ENCODE results near the gene DYNLRB1.
"Not testable (repeated sequence)": the region's sequence is repeated elsewhere in the genome, so short reads cannot be mapped to it uniquely, and the experiment has no call there.

The DYNLRB1 gene

DNA sequence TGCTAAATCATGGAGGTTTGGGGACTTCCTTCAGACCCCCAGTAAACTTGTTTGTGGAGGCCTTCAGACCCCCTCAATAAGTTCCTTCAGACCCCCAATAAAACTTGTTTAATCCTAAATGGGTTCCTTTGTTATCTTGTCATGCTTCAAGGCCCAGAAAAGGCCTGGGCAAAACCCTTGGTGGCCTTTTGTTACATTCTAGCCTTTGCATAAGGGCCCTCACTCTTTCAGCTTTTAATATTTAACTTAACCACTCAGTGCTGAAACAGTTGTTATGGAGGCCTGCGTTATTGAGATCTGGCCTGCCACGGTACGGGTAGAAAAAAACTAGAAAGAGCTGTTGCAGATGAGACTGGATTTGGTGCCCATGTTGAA, 4.3 kb upstream of the DYNLRB1 start:
- Histone ChIP-seq H3K27ac (replicated peaks; ENCODE audit: low read length) (no peak overlapping the region), H2BK5ac (ENCODE audit: low read length) (no peak overlapping the region), H3K4me3 (ENCODE audit: low read length in 2 of 2) (no peak overlapping the region), H3K4me1 (ENCODE audit: control insufficient read depth in 2 of 2, insufficient read depth in 1 of 2, low read depth in 1 of 2, low read length in 2 of 2) (peaks cover 0 to 2% of the 10 kb centered on the region in 2 donors), H3K79me1 (ENCODE audit: low read depth, low read length) (peaks cover 1% of the 10 kb centered on the region), H2BK15ac (ENCODE audit: low read length) (no peak overlapping the region), H3K4ac (ENCODE audit: low read length) (no peak overlapping the region), H3K14ac (ENCODE audit: low read length) (no peak overlapping the region), H2BK120ac (ENCODE audit: low read depth, low read length) (no peak overlapping the region), H4K8ac (ENCODE audit: low read depth, low read length) (no peak overlapping the region), H2BK12ac (ENCODE audit: low read length) (no peak overlapping the region), H3K23ac (ENCODE audit: low read depth, low read length, poor library complexity) (no peak overlapping the region), H2AFZ (ENCODE audit: low read length) (no peak overlapping the region), H3K9ac (ENCODE audit: low read depth, low read length, poor library complexity) (no peak overlapping the region), H3K36me3 (replicated peaks in 1 of 2; ENCODE audit: control insufficient read depth in 2 of 2, insufficient read depth in 2 of 2, low read length in 2 of 2) (peaks cover 6 to 62% of the 10 kb centered on the region in 2 donors), H3K27me3 (ENCODE audit: control insufficient read depth in 3 of 3, insufficient read depth in 3 of 3, low read depth in 1 of 3, low read length in 3 of 3) (no peaks in the 10 kb centered on the region), H4K91ac (ENCODE audit: low read depth, low read length, poor library complexity) (no peak overlapping the region), H3K4me2 (ENCODE audit: insufficient read depth, low read length, poor library complexity, severe bottlenecking) (no peak overlapping the region), H3K9me3 (replicated peaks in 1 of 2; ENCODE audit: control insufficient read depth in 2 of 2, insufficient read depth in 1 of 2, low read depth in 1 of 2, low read length in 2 of 2) (no peaks in the 10 kb centered on the region), H3K18ac (ENCODE audit: low read length) (no peak overlapping the region), H2AK5ac (ENCODE audit: low read depth, low read length) (no peak overlapping the region)
- no CpG with 5 or more reads among the region's 3 CpGs for WGBS, 2 donors (ENCODE audit: extremely low coverage in 2 of 2, insufficient read length in 2 of 2, insufficient replicate concordance in 1 of 2)
- no peak for DNase-seq (ENCODE audit: low spot score)

DNA sequence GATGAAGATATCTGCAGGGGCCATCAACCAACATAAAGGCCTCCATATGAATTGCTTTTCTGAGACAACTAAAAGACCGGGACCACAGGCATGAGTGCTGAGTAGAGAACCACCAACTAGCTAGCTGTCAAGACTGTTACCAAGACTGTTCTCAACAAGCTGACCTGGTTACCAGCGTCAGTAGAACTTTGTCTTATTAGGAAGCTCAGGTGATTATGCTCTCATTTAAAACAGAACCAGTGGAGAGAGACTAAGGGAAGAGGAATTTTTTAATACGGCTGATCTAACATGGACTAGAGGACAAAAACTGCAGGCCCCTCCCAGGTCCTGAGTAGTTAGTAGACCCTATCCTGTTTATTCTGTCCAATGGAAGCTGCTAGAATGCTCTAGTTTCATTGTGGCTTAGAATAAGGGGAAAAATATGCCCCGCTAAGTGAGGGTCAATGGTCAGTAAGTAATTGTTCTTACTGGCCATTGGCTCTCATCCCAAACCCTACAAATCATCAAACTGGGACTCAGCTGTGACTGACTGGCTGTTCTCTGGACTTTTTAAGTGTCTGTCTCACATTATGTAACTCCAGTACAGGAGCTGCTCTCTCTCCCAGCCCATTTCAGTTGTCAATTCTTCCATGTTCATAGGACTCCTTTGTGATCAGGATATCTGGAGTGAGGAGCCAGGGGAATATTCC, 3.8 kb upstream of the DYNLRB1 start:
- no peak overlapping the region for H3K4me3 ChIP-seq (ENCODE audit: low read length in 2 of 2)
- H2AK5ac ChIP-seq (ENCODE audit: low read depth, low read length): no peak overlapping the region
- DNase-seq (ENCODE audit: low spot score): no peak
- H3K14ac ChIP-seq (ENCODE audit: low read length): no peak overlapping the region
- no peak overlapping the region for H2BK15ac ChIP-seq (ENCODE audit: low read length)
- no peak overlapping the region for H2BK5ac ChIP-seq (ENCODE audit: low read length)
- H4K8ac ChIP-seq (ENCODE audit: low read depth, low read length): no peak overlapping the region
- H2BK12ac ChIP-seq (ENCODE audit: low read length): no peak overlapping the region
- H3K27me3 ChIP-seq (ENCODE audit: control insufficient read depth in 3 of 3, insufficient read depth in 3 of 3, low read depth in 1 of 3, low read length in 3 of 3): no peaks in the 10 kb centered on the region
- H2BK120ac ChIP-seq (ENCODE audit: low read depth, low read length): no peak overlapping the region
- WGBS, 2 donors (ENCODE audit: extremely low coverage in 2 of 2, insufficient read length in 2 of 2, insufficient replicate concordance in 1 of 2): no CpG with 5 or more reads among the region's 4 CpGs
- no peak overlapping the region for H3K23ac ChIP-seq (ENCODE audit: low read depth, low read length, poor library complexity)
- peaks cover 2% of the 10 kb centered on the region for H3K79me1 ChIP-seq (ENCODE audit: low read depth, low read length)
- H3K27ac ChIP-seq (replicated peaks; ENCODE audit: low read length): no peak overlapping the region
- no peaks in the 10 kb centered on the region for H3K9me3 ChIP-seq (replicated peaks in 1 of 2; ENCODE audit: control insufficient read depth in 2 of 2, insufficient read depth in 1 of 2, low read depth in 1 of 2, low read length in 2 of 2)
- H3K18ac ChIP-seq (ENCODE audit: low read length): no peak overlapping the region
- peaks cover 6 to 57% of the 10 kb centered on the region in 2 donors for H3K36me3 ChIP-seq (replicated peaks in 1 of 2; ENCODE audit: control insufficient read depth in 2 of 2, insufficient read depth in 2 of 2, low read length in 2 of 2)
- H3K4me1 ChIP-seq (ENCODE audit: control insufficient read depth in 2 of 2, insufficient read depth in 1 of 2, low read depth in 1 of 2, low read length in 2 of 2): peaks cover 0 to 2% of the 10 kb centered on the region in 2 donors
- no peak overlapping the region for H3K4ac ChIP-seq (ENCODE audit: low read length)
- no peak overlapping the region for H3K9ac ChIP-seq (ENCODE audit: low read depth, low read length, poor library complexity)
- no peak overlapping the region for H3K4me2 ChIP-seq (ENCODE audit: insufficient read depth, low read length, poor library complexity, severe bottlenecking)
- no peak overlapping the region for H4K91ac ChIP-seq (ENCODE audit: low read depth, low read length, poor library complexity)
- H2AFZ ChIP-seq (ENCODE audit: low read length): no peak overlapping the region

DNA sequence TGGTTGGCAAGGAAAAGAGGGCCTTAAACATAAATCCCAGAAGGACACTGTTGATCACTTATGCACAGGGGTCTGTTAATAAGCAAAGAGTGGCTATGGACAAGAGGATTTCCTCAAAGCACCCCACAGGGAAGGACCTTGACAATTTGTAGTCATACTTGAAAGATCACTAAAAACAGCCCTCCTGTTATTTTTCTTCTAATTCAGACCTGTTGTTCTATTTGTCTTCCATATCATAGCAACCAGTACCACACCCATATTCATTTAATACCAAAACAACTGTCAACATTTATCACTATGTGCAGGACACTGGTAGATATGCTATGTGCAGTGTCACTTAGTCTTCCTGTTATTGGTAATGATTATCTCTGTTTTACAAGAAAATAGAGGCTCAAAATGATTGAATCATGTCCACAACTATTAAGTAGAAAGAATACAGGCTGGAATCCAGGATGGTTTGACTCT, 3.2 kb upstream of the DYNLRB1 start:
- H3K36me3 ChIP-seq (replicated peaks in 1 of 2; ENCODE audit: control insufficient read depth in 2 of 2, insufficient read depth in 2 of 2, low read length in 2 of 2): peaks cover 4 to 54% of the 10 kb centered on the region in 2 donors
- no peaks in the 10 kb centered on the region for H3K9me3 ChIP-seq (replicated peaks in 1 of 2; ENCODE audit: control insufficient read depth in 2 of 2, insufficient read depth in 1 of 2, low read depth in 1 of 2, low read length in 2 of 2)
- no peak overlapping the region for H3K27ac ChIP-seq (replicated peaks; ENCODE audit: low read length)
- H2AFZ ChIP-seq (ENCODE audit: low read length): no peak overlapping the region
- H2BK15ac ChIP-seq (ENCODE audit: low read length): no peak overlapping the region
- H3K4ac ChIP-seq (ENCODE audit: low read length): no peak overlapping the region
- H3K23ac ChIP-seq (ENCODE audit: low read depth, low read length, poor library complexity): no peak overlapping the region
- no peak overlapping the region for H4K8ac ChIP-seq (ENCODE audit: low read depth, low read length)
- no peak overlapping the region for H2BK5ac ChIP-seq (ENCODE audit: low read length)
- H2AK5ac ChIP-seq (ENCODE audit: low read depth, low read length): no peak overlapping the region
- H3K4me1 ChIP-seq (ENCODE audit: control insufficient read depth in 2 of 2, insufficient read depth in 1 of 2, low read depth in 1 of 2, low read length in 2 of 2): peaks cover 0 to 2% of the 10 kb centered on the region in 2 donors
- no peak overlapping the region for H3K18ac ChIP-seq (ENCODE audit: low read length)
- no peak overlapping the region for H3K4me3 ChIP-seq (ENCODE audit: low read length in 2 of 2)
- no peak overlapping the region for H3K4me2 ChIP-seq (ENCODE audit: insufficient read depth, low read length, poor library complexity, severe bottlenecking)
- no peaks in the 10 kb centered on the region for H3K27me3 ChIP-seq (ENCODE audit: control insufficient read depth in 3 of 3, insufficient read depth in 3 of 3, low read depth in 1 of 3, low read length in 3 of 3)
- no peak overlapping the region for H3K14ac ChIP-seq (ENCODE audit: low read length)
- H2BK12ac ChIP-seq (ENCODE audit: low read length): no peak overlapping the region
- no peak overlapping the region for H2BK120ac ChIP-seq (ENCODE audit: low read depth, low read length)
- no peak overlapping the region for H4K91ac ChIP-seq (ENCODE audit: low read depth, low read length, poor library complexity)
- DNase-seq (ENCODE audit: low spot score): no peak
- peaks cover 3% of the 10 kb centered on the region for H3K79me1 ChIP-seq (ENCODE audit: low read depth, low read length)
- H3K9ac ChIP-seq (ENCODE audit: low read depth, low read length, poor library complexity): no peak overlapping the region

DNA sequence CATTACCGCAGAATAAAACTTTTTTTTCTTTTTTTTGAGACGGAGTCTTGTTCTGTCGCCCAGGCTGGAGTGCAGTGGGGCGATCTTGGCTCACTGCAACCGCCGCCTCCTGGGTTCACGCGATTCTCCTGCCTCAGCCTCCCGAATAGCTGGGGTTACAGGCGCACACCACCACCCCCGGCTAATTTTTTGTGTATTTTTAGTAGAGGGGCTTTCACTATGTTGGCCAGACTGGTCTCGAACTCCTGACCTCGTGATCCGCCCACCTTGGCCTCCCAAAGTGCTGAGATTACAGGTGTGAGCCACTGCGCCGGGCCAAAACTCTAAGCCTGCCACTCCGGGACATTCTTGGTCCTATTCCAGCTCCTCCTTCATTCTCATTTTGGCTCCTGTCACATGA, 2.2 kb upstream of the DYNLRB1 start:
- H2AFZ ChIP-seq (ENCODE audit: low read length); H3K9me3 ChIP-seq (replicated peaks in 1 of 2; ENCODE audit: control insufficient read depth in 2 of 2, insufficient read depth in 1 of 2, low read depth in 1 of 2, low read length in 2 of 2); H2BK120ac ChIP-seq (ENCODE audit: low read depth, low read length); H2BK15ac ChIP-seq (ENCODE audit: low read length); H3K18ac ChIP-seq (ENCODE audit: low read length); H3K79me1 ChIP-seq (ENCODE audit: low read depth, low read length); H3K23ac ChIP-seq (ENCODE audit: low read depth, low read length, poor library complexity); H4K91ac ChIP-seq (ENCODE audit: low read depth, low read length, poor library complexity); H3K9ac ChIP-seq (ENCODE audit: low read depth, low read length, poor library complexity); DNase-seq (ENCODE audit: low spot score); H3K4me3 ChIP-seq (ENCODE audit: low read length in 2 of 2); H3K27ac ChIP-seq (replicated peaks; ENCODE audit: low read length); H3K14ac ChIP-seq (ENCODE audit: low read length); H4K8ac ChIP-seq (ENCODE audit: low read depth, low read length); H2AK5ac ChIP-seq (ENCODE audit: low read depth, low read length); H3K4me2 ChIP-seq (ENCODE audit: insufficient read depth, low read length, poor library complexity, severe bottlenecking); H2BK5ac ChIP-seq (ENCODE audit: low read length); H2BK12ac ChIP-seq (ENCODE audit: low read length); H3K27me3 ChIP-seq (ENCODE audit: control insufficient read depth in 3 of 3, insufficient read depth in 3 of 3, low read depth in 1 of 3, low read length in 3 of 3); H3K4me1 ChIP-seq (ENCODE audit: control insufficient read depth in 2 of 2, insufficient read depth in 1 of 2, low read depth in 1 of 2, low read length in 2 of 2); H3K4ac ChIP-seq (ENCODE audit: low read length): not testable (repeated sequence)
- no CpG with 5 or more reads among the region's 17 CpGs for WGBS, 2 donors (ENCODE audit: extremely low coverage in 2 of 2, insufficient read length in 2 of 2, insufficient replicate concordance in 1 of 2)
- peaks cover 2 to 52% of the 10 kb centered on the region in 2 donors for H3K36me3 ChIP-seq (replicated peaks in 1 of 2; ENCODE audit: control insufficient read depth in 2 of 2, insufficient read depth in 2 of 2, low read length in 2 of 2)

All from neuronal stem cell (in vitro differentiated cells).